ENCODE measurements around the gene MCHR2.

Gene MCHR2

DNA sequence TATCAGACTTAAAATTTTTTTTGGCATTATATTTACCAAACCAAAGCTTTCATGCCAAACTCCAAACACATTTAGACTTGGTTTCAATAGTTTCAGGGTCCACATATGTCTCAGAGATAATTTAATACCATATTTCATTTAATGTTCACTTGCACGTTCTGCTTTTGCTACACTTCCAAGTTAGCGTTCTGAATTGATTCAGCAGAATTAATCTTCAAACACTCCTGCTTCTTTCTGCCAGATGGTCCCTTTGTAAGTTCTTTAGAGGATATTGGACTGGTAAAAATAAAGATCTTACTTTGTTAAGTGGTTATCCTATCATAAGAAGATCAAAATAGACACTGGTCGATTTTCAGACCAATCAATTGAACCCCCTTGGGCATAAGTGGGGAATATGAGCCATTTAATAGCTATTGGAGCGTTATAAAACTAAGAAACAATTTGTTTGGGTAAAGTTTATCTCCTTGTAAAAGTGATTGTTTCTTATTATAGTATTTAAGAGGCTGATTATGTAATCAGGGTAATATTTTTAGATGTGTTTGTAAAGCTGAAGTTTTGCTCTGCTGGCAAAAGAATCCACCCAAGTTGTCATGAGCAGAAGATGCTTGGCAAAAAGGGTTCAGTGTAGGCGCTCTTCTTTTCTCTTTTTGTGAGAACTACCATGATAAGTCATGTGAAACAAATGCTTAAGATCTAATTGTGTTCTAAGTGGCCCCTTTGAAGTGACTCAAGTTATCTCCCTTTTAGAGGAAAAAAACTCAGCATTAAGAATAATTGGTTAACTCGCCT lies 92.2 kb downstream of the MCHR2 start:
- no peak for DNase-seq

- no peak for DNase-seq
Observed at GRCh38 chr6:99894815-99895214, 99.2 kb downstream of the MCHR2 start.

DNA sequence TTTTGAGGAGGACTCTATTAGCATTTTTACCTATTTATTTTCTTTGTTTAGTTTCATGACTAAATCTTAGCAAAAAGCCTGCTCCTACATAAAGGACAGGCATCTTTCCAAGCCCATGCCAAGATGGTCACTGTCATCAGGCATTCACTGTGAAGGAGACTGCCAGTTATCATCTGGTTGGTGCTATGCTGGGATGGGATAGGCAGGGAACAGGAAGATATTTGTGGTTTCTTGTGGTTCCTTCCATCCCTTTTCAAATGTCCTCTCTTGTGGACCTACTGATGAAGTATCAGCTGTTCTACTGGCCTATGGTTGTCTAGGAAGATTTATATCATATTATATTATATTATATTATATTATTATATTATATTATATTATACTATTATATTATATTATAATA lies 107.0 kb downstream of the MCHR2 start:
- DNase-seq = no peak

- no peak for DNase-seq
Observed at GRCh38 chr6:99885051-99885450, 109.0 kb downstream of the MCHR2 start.

GRCh38 chr6:99882128-99882702 lies 111.8 kb downstream of the MCHR2 start:
- DNase-seq = no peak

GRCh38 chr6:99879431-99879830 lies 114.6 kb downstream of the MCHR2 start:
- DNase-seq = no peak

DNA sequence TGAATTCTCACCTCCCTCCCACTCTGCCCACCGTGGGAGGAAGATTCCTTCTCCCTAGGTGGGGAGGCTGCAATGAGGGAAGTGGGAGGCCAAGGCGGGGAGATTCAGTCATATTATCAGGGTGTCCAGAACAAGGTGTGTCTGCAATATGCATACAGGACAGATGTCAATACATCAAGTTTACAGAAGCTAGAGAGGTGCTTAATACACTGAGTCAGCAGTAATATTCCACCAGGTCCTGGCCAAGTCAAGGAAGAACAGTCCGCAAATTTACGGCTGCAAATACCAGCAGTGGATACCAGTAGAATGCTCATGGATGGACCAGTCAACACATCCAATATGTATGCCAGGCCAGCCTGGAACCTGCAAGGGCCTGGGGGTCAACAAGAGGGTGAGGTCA lies 119.0 kb downstream of the MCHR2 start:
- DNase-seq = no peak

GRCh38 chr6:99873084-99873483 lies 120.9 kb downstream of the MCHR2 start:
- no peak for DNase-seq

DNA sequence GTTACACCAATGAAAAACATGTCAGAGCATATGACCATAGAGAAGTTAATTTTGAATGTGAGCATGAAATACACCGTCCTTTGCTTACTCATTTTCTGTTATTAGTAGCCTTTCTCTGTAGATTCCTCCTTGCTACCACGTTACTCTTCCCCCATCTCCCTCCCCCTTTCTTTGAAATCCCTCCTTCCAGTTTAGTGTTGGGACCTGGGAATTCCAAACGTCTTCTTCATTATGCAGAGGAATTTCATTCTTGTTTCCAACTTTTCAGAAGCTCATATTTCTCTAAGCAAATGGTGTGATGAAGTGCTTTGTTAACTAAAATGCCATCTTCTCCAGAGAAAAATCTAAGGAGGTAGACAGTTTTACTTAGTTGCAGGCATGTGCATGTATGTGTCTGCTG lies 122.4 kb downstream of the MCHR2 start:
- no peak for DNase-seq

Measured in KG1 (cell line).